HEK293 (cell line): ENCODE data around the gene SIGLEC6.

Experiments used
- CTCF ChIA-PET: fragments of 350-600 bp; formaldehyde crosslinking; extraction: SDS; loops from one replicate; lab custom pipeline; 2021; ENCODE audit warnings: antibody characterized with exemption; lab: Yijun Ruan, JAX
- POLR2A ChIA-PET: fragments of 300-600 bp; formaldehyde crosslinking; extraction: SDS; loops from one replicate; lab custom pipeline; 2020; ENCODE audit warnings: antibody characterized with exemption, inconsistent platforms; lab: Yijun Ruan, JAX
- H3K27ac ChIP-seq: fragments of 200-500 bp; sonication (Bioruptor generic); 2 replicates; pipeline ENCODE4 v1.5.1; 2014; ENCODE audit warnings: low read depth, low read length, control low read depth, inconsistent platforms; ENCODE audit errors: extremely low read depth
- H3K36me3 ChIP-seq, 2 experiments: fragments of 200-500 bp in 1 of 2; sonication (Bioruptor generic) in 1 of 2; 1 replicate in 1 of 2; 2 replicates in 1 of 2; pipeline ENCODE4 v1.5.1; 2014 to 2017; ENCODE audit warnings: inconsistent platforms in 2 of 2, low read length in 2 of 2; ENCODE audit not compliant: control insufficient read depth in 2 of 2, insufficient read depth in 1 of 2
- H3K4me1 ChIP-seq: fragments of 200-500 bp; sonication (Bioruptor generic); 2 replicates; pipeline ENCODE4 v1.5.1; 2014; ENCODE audit warnings: mild to moderate bottlenecking, low read length, inconsistent platforms; ENCODE audit not compliant: control insufficient read depth, insufficient read depth
- H3K4me3 ChIP-seq: 2 replicates; pipeline ENCODE4 v1.5.1; 2011; ENCODE audit warnings: low read depth, mild to moderate bottlenecking, control low read depth, low read length, moderate library complexity
- H3K9me3 ChIP-seq: fragments of 200-500 bp; sonication (Bioruptor generic); 2 replicates; pipeline ENCODE4 v1.5.1; 2014; ENCODE audit warnings: low read depth, low read length, inconsistent platforms; ENCODE audit not compliant: control insufficient read depth, insufficient read depth
- HOXC10 ChIP-seq: sonication (generic); formaldehyde crosslinking; IDR thresholded peaks from 2 replicates; pipeline ENCODE4 v1.8.1; 2023; ENCODE audit warnings: mild to moderate bottlenecking, missing genetic modification reagents
- KLF1 ChIP-seq: fragments of 450-650 bp; formaldehyde crosslinking; IDR thresholded peaks from 2 replicates; pipeline ENCODE4 v1.5.1; 2016; ENCODE audit warnings: missing biosample characterization, missing genetic modification characterization
- ZBTB1 ChIP-seq: fragments of 450-650 bp; formaldehyde crosslinking; IDR thresholded peaks from 2 replicates; pipeline ENCODE4 v1.5.1; 2016; ENCODE audit warnings: missing biosample characterization, missing genetic modification characterization
- ZEB2 ChIP-seq: fragments of 450-650 bp; formaldehyde crosslinking; IDR thresholded peaks from 2 replicates; pipeline ENCODE4 v1.5.1; 2016; ENCODE audit warnings: missing biosample characterization, missing genetic modification characterization
- ZFP37 ChIP-seq: fragments of 450-650 bp; formaldehyde crosslinking; IDR thresholded peaks from 2 replicates; pipeline ENCODE4 v1.5.1; 2016; ENCODE audit warnings: missing biosample characterization, missing genetic modification characterization
- ZNF10 ChIP-seq: fragments of 450-650 bp; formaldehyde crosslinking; IDR thresholded peaks from 2 replicates; pipeline ENCODE4 v1.5.1; 2017; ENCODE audit warnings: missing biosample characterization, missing genetic modification characterization
- ZNF148 ChIP-seq: fragments of 450-650 bp; formaldehyde crosslinking; IDR thresholded peaks from 2 replicates; pipeline ENCODE4 v1.5.0; 2017; ENCODE audit warnings: missing biosample characterization, missing genetic modification characterization, borderline replicate concordance
- ZNF335 ChIP-seq: fragments of 450-650 bp; formaldehyde crosslinking; conservative IDR thresholded peaks from 2 replicates; pipeline ENCODE4 v1.5.1; 2016; ENCODE audit warnings: missing biosample characterization, missing genetic modification characterization
- ZNF391 ChIP-seq: fragments of 450-650 bp; formaldehyde crosslinking; IDR thresholded peaks from 2 replicates; pipeline ENCODE4 v1.5.1; 2016; ENCODE audit warnings: low read depth, missing biosample characterization, missing genetic modification characterization, borderline replicate concordance
- ZNF423 ChIP-seq: fragments of 450-650 bp; formaldehyde crosslinking; IDR thresholded peaks from 2 replicates; pipeline ENCODE4 v1.5.1; 2016; ENCODE audit warnings: missing biosample characterization, missing genetic modification characterization
- ZNF48 ChIP-seq: fragments of 450-650 bp; formaldehyde crosslinking; IDR thresholded peaks from 2 replicates; pipeline ENCODE4 v1.5.1; 2016; ENCODE audit warnings: missing biosample characterization, missing genetic modification characterization
- ZNF600 ChIP-seq: fragments of 450-650 bp; formaldehyde crosslinking; IDR thresholded peaks from 2 replicates; pipeline ENCODE4 v1.5.1; 2016; ENCODE audit warnings: missing biosample characterization, missing genetic modification characterization
- ZNF639 ChIP-seq: fragments of 450-650 bp; formaldehyde crosslinking; IDR thresholded peaks from 2 replicates; pipeline ENCODE4 v1.5.1; 2016; ENCODE audit warnings: missing biosample characterization, missing genetic modification characterization
- ZNF707 ChIP-seq: fragments of 450-650 bp; formaldehyde crosslinking; IDR thresholded peaks from 2 replicates; pipeline ENCODE4 v1.5.1; 2016; ENCODE audit warnings: missing biosample characterization, missing genetic modification characterization
- ZNF777 ChIP-seq: fragments of 450-650 bp; formaldehyde crosslinking; IDR thresholded peaks from 2 replicates; pipeline ENCODE4 v1.5.1; 2017; ENCODE audit warnings: missing biosample characterization, missing genetic modification characterization, borderline replicate concordance
- ZSCAN18 ChIP-seq: fragments of 450-650 bp; formaldehyde crosslinking; IDR thresholded peaks from 2 replicates; pipeline ENCODE4 v1.5.1; 2016; ENCODE audit warnings: missing biosample characterization, missing genetic modification characterization
- TF ChIP-seq, protein P1 (sequence below): fragments of 450-650 bp; formaldehyde crosslinking; IDR thresholded peaks from 2 replicates; pipeline ENCODE4 v1.5.1; 2016; ENCODE audit warnings: missing biosample characterization, missing genetic modification characterization
- TF ChIP-seq, protein P2 (sequence below): fragments of 450-650 bp; formaldehyde crosslinking; IDR thresholded peaks from 2 replicates; pipeline ENCODE4 v1.5.1; 2016; ENCODE audit warnings: missing biosample characterization, missing genetic modification characterization, low read depth

The SIGLEC6 gene

DNA sequence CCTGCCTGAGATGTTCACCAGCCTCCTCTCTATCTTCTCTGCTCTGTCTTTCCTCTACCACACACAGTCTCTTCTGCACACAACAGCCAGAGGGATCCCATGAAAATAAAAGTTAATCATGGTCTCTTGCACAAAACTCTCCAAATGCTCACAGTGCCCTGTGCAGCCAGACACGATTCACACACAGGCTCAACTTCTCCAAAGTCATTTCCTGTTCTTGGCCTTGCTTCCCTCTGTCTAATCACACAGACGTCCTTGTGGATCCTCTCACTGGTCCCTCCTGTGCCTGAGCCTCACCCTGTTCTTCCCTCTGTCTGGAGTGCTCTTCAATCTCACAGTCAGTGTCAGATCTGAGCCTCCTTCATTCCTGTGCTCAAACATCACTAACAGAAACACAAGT, 37.7 kb downstream of the SIGLEC6 start:
- TF ChIP-seq ZNF639 (tag by site-specific recombination) (no peak), ZEB2 (tag by site-specific recombination) (no peak), ZNF423 (no peak), KLF1 (tag by site-specific recombination) (no peak), ZNF777 (tag by site-specific recombination) (no peak)
- H3K27ac ChIP-seq = no peak overlapping the region
- H3K4me1 ChIP-seq = no peaks in the 10 kb centered on the region
- no peaks in the 10 kb centered on the region; the same call in 1 of the 2 replicates for H3K9me3 ChIP-seq
- CTCF ChIA-PET = no interaction called here
- no peak overlapping the region for H3K4me3 ChIP-seq
- no peaks in the 10 kb centered on the region for H3K36me3 ChIP-seq
- POLR2A ChIA-PET = no interaction called here

DNA sequence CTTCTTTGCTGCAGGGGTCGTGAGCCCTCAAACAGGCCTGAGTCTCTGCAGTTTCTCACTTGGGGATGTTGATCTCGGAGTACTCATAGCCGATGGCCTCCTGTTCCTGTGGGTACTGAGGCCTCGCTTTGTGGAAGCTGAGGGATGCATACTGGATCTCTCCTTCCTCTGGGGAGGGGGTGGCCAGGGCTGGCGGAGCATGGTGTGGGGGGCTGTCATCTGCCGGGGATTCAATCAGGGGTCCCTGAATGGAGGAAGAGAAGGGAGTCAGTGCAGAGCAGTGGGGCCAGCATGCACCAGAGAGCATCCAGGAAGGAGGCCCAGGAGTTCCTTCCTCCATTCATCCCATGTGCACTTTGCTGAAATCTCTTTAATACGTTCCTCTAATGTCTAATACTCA, 39.9 kb downstream of the SIGLEC6 start:
- H3K27ac ChIP-seq = no peak overlapping the region
- no peaks in the 10 kb centered on the region for H3K4me1 ChIP-seq
- no peak overlapping the region for H3K4me3 ChIP-seq
- ChIA-PET POLR2A (no interaction called here), CTCF (no interaction called here)
- no peaks in the 10 kb centered on the region for H3K36me3 ChIP-seq
- H3K9me3 ChIP-seq = no peaks in the 10 kb centered on the region; the same call in 1 of the 2 replicates
- TF ChIP-seq ZNF391 (tag by site-specific recombination) = no peak
- no peak for TF ChIP-seq ZBTB1 (tag by site-specific recombination)
- TF ChIP-seq, protein P1, sequence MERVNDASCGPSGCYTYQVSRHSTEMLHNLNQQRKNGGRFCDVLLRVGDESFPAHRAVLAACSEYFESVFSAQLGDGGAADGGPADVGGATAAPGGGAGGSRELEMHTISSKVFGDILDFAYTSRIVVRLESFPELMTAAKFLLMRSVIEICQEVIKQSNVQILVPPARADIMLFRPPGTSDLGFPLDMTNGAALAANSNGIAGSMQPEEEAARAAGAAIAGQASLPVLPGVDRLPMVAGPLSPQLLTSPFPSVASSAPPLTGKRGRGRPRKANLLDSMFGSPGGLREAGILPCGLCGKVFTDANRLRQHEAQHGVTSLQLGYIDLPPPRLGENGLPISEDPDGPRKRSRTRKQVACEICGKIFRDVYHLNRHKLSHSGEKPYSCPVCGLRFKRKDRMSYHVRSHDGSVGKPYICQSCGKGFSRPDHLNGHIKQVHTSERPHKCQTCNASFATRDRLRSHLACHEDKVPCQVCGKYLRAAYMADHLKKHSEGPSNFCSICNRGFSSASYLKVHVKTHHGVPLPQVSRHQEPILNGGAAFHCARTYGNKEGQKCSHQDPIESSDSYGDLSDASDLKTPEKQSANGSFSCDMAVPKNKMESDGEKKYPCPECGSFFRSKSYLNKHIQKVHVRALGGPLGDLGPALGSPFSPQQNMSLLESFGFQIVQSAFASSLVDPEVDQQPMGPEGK (tag by site-specific recombination) = no peak
- no peak for TF ChIP-seq ZNF335 (tag by site-specific recombination)
- TF ChIP-seq ZNF148 = no peak
- TF ChIP-seq ZNF48 (tag by site-specific recombination) = no peak
- no peak for TF ChIP-seq ZFP37 (tag by site-specific recombination)
- TF ChIP-seq ZNF10 (tag by site-specific recombination) = no peak
- TF ChIP-seq, protein P2, sequence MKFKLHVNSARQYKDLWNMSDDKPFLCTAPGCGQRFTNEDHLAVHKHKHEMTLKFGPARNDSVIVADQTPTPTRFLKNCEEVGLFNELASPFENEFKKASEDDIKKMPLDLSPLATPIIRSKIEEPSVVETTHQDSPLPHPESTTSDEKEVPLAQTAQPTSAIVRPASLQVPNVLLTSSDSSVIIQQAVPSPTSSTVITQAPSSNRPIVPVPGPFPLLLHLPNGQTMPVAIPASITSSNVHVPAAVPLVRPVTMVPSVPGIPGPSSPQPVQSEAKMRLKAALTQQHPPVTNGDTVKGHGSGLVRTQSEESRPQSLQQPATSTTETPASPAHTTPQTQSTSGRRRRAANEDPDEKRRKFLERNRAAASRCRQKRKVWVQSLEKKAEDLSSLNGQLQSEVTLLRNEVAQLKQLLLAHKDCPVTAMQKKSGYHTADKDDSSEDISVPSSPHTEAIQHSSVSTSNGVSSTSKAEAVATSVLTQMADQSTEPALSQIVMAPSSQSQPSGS (tag by site-specific recombination) = no peak
- no peak for TF ChIP-seq ZNF600
- no peak for TF ChIP-seq HOXC10 (CRISPR knock-in tag)
- TF ChIP-seq ZNF707 = no peak
- no peak for TF ChIP-seq ZSCAN18 (tag by site-specific recombination)
